B cell (primary cell): Measurements from ENCODE around the gene TEAD1.

Experiments used
- EZH2 ChIP-seq: IDR thresholded peaks from 2 replicates; pipeline ENCODE4 v1.6.1; 2012; ENCODE audit warnings: borderline replicate concordance, low read depth, mild to moderate bottlenecking, moderate library complexity, low read length; ENCODE audit not compliant: insufficient read depth, poor library complexity, severe bottlenecking
- TF ChIP-seq, protein P1 (sequence below): fragments of 200-600 bp; IDR thresholded peaks from one replicate; pipeline ENCODE4 v1.8.0; 2022; ENCODE audit warnings: antibody characterized with exemption, mild to moderate bottlenecking

- TF ChIP-seq, protein P1, sequence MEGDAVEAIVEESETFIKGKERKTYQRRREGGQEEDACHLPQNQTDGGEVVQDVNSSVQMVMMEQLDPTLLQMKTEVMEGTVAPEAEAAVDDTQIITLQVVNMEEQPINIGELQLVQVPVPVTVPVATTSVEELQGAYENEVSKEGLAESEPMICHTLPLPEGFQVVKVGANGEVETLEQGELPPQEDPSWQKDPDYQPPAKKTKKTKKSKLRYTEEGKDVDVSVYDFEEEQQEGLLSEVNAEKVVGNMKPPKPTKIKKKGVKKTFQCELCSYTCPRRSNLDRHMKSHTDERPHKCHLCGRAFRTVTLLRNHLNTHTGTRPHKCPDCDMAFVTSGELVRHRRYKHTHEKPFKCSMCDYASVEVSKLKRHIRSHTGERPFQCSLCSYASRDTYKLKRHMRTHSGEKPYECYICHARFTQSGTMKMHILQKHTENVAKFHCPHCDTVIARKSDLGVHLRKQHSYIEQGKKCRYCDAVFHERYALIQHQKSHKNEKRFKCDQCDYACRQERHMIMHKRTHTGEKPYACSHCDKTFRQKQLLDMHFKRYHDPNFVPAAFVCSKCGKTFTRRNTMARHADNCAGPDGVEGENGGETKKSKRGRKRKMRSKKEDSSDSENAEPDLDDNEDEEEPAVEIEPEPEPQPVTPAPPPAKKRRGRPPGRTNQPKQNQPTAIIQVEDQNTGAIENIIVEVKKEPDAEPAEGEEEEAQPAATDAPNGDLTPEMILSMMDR = no peak
- no peak for TF ChIP-seq EZH2
Observed at GRCh38 chr11:12853325-12853651, 179.1 kb downstream of the TEAD1 start.
